Measurements from ENCODE around the gene EID3. TPM values are rescaled to one million over a fixed set of nuclear protein-coding genes. Genes with fewer than 3 reads are reported as not detected.
"Not testable (repeated sequence)": the region's sequence is repeated elsewhere in the genome, so short reads cannot be mapped to it uniquely, and the experiment has no call there.

The EID3 gene
- total and polyA plus RNA-seq, 12 donors: 0.48 to 1.8 (median 1.0) TPM

DNA sequence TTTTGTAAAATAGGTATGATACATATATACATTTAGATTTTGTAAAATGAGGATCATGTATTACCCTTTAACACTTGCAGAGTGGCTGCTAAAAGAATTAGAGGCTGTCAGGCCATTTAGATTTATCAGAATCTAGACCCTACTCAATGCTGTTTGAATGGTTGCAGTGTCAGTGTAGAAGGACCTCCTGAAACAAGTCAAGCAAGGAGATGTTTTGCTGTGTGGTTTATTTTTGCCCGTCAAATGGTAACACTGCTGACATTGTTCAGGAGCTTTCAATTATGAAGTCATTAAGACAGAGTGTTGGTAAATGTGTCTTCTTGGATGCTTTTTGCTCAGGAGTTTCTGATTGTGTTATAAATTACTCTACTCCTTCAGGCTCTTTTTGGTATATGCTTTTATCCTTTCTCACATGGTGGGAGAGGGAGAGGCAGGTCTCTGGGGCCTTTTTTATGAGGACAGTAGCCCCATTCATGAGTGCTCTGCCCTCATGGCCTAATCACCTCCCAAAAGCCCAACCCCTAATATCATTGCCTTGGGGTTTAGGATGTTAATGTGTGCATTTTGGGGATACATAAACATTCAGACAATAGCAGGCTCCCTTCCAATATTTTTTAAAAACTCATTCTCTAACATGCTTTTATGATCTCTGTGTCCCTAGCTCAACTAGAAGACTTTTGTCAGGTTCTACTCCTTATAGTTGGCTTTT, 16.5 kb downstream of the EID3 start:
- 88 to 94% methylated on average over 1 of the region's 1 CpG for WGBS, 2 donors
- no peak for ATAC-seq

DNA sequence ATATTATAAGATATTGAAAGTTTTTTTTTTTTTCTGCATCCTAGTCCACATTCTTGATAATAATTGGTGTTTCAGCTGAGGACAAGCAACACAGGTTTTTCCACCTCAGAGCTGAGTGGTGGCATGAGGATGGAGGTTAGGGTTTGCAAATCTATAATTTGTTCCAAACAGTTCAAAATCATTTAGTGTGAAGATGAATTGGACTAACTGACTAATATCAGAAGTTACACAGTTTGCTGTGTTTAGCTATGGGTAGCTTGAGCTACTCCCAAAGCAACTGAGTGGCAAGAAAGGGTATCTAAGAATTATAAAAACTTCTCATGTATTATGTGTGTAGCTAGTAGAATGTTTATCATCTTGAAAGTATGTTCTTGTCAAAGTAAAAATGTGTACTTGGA, 17.1 kb downstream of the EID3 start:
- H3K4me3 ChIP-seq: no peak overlapping the region
- H3K27me3 ChIP-seq: no peaks in the 10 kb centered on the region
- intact Hi-C loops (cut with DNase I): no loop called here
- H3K36me3 ChIP-seq: peaks cover 0 to 91% (median 55%) of the 10 kb centered on the region in 9 donors
- no peaks in the 10 kb centered on the region for H3K9me3 ChIP-seq
- no peak for ATAC-seq
- no peak for DNase-seq
- TF ChIP-seq, protein P1, sequence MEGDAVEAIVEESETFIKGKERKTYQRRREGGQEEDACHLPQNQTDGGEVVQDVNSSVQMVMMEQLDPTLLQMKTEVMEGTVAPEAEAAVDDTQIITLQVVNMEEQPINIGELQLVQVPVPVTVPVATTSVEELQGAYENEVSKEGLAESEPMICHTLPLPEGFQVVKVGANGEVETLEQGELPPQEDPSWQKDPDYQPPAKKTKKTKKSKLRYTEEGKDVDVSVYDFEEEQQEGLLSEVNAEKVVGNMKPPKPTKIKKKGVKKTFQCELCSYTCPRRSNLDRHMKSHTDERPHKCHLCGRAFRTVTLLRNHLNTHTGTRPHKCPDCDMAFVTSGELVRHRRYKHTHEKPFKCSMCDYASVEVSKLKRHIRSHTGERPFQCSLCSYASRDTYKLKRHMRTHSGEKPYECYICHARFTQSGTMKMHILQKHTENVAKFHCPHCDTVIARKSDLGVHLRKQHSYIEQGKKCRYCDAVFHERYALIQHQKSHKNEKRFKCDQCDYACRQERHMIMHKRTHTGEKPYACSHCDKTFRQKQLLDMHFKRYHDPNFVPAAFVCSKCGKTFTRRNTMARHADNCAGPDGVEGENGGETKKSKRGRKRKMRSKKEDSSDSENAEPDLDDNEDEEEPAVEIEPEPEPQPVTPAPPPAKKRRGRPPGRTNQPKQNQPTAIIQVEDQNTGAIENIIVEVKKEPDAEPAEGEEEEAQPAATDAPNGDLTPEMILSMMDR (IDR thresholded peaks at IDR 0.05): no peak
- H3K27ac ChIP-seq: no peak overlapping the region
- no peaks in the 10 kb centered on the region for H3K4me1 ChIP-seq

More for the DNA sequence above, 16.5 kb downstream of the EID3 start:
- no peak overlapping the region for H3K27ac ChIP-seq
- peaks cover 0 to 91% (median 55%) of the 10 kb centered on the region in 9 donors for H3K36me3 ChIP-seq
- TF ChIP-seq, protein P1 (IDR thresholded peaks at IDR 0.05): no peak
- intact Hi-C loops (cut with DNase I): no loop called here
- DNase-seq: no peak
- no peaks in the 10 kb centered on the region for H3K4me1 ChIP-seq
- no peak overlapping the region for H3K4me3 ChIP-seq
- no peaks in the 10 kb centered on the region for H3K9me3 ChIP-seq
- H3K27me3 ChIP-seq: no peaks in the 10 kb centered on the region

DNA sequence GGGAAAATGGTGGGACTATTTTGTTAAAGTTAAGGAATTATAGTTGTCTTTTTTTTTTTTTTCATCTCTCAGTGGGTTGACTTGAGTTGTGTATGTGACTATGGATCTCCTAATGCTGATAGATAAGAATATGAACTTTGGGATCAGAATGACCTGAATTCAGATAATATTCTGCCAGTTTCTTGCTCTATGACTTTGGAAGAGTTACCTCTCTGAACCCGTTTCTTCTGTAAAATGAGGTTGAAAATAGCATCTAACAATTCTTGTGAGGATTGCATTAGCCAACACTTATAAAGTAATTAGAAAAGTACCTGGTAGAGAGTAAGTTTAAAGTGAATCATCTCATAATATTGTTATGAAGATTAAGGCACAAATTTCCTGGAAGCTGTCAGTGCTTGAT, 18.4 kb downstream of the EID3 start:
- intact Hi-C loops (cut with DNase I): no loop called here
- 95 to 98% methylated on average over 1 of the region's 1 CpG for WGBS, 2 donors

DNA sequence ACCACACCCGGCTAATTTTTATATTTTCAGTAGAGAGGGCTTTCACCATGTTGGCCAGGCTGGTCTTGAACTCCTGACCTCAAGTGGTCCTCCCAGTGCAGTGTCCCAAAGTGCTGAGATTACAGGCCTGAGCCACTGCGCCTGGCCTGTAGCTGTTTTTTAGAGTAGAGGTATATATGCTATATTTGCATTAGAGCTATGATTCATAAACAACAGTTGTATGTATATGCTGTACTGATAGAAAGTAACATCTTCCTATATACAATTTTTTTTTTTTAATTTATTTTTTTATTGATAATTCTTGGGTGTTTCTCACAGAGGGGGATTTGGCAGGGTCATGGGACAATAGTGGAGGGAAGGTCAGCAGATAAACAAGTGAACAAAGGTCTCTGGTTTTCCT, 19.0 kb downstream of the EID3 start:
- H3K27me3 ChIP-seq; DNase-seq; H3K27ac ChIP-seq; intact Hi-C loops (cut with DNase I); H3K9me3 ChIP-seq; H3K4me3 ChIP-seq; ATAC-seq; H3K4me1 ChIP-seq: not testable (repeated sequence)
- 98 to 99% methylated on average over 2 of the region's 2 CpGs for WGBS, 2 donors
- H3K36me3 ChIP-seq: peaks cover 0 to 91% (median 62%) of the 10 kb centered on the region in 9 donors

More for the DNA sequence above, 18.4 kb downstream of the EID3 start:
- TF ChIP-seq, protein P1 (IDR thresholded peaks at IDR 0.05): no peak
- DNase-seq (no peak), ATAC-seq (no peak)
- H3K4me1 ChIP-seq: no peaks in the 10 kb centered on the region
- peaks cover 0 to 91% (median 64%) of the 10 kb centered on the region in 9 donors for H3K36me3 ChIP-seq
- no peaks in the 10 kb centered on the region for H3K27me3 ChIP-seq
- no peak overlapping the region for H3K4me3 ChIP-seq
- no peaks in the 10 kb centered on the region for H3K9me3 ChIP-seq
- H3K27ac ChIP-seq: no peak overlapping the region

- Histone ChIP-seq H3K27ac (no peak overlapping the region), H3K4me1 (no peaks in the 10 kb centered on the region), H3K27me3 (no peaks in the 10 kb centered on the region), H3K4me3 (no peak overlapping the region), H3K9me3 (no peaks in the 10 kb centered on the region), H3K36me3 (peaks cover 0 to 91% (median 65%) of the 10 kb centered on the region in 9 donors)
- ATAC-seq (no peak), DNase-seq (no peak)
- TF ChIP-seq, protein P1 (IDR thresholded peaks at IDR 0.05): no peak
- WGBS, 2 donors: 97 to 98% methylated on average over 1 of the region's 1 CpG
- intact Hi-C loops (cut with DNase I): no loop called here
Measured at GRCh38 chr12:104323899-104324298, 20.4 kb downstream of the EID3 start.

DNA sequence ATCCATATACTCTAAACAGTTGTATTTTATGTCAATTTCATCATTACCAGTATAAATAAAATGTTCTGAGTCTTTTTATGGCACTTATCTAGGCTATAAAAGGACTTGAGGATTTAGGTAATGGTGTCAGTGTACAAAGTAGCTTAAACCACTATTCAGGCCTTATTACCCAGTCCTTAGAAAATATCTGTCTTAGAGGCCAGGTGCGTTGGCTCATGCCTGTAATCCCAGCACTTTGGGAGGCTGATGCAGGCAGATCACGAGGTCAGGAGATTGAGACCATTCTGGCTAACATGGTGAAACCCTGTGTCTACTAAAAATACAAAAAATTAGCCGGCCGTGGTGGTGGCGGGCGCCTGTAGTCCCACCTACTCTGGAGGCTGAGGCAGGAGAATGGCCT, 24.7 kb downstream of the EID3 start:
- WGBS, 2 donors: 97% methylated on average over 6 of the region's 6 CpGs
- H3K4me3 ChIP-seq; H3K9me3 ChIP-seq; intact Hi-C loops (cut with DNase I); ATAC-seq; H3K27me3 ChIP-seq; DNase-seq; H3K27ac ChIP-seq; H3K4me1 ChIP-seq: not testable (repeated sequence)
- peaks cover 0 to 97% (median 54%) of the 10 kb centered on the region in 9 donors for H3K36me3 ChIP-seq
